Umbilical cord (tissue), 2 donors: Measurements from ENCODE around the gene CTIF. TPM values are rescaled to one million over a fixed set of nuclear protein-coding genes. Genes with fewer than 3 reads are reported as not detected.

Source experiments
- DNase-seq: peaks from one replicate; pipeline ENCODE4 v3.0.0-alpha.2; 2015; ENCODE audit warnings: low spot score
- total RNA-seq: library from RNA; depleted of rRNA; stranded (reverse); fragments of >200 nt; gene quantifications from one replicate; pipeline ENCODE4 v1.2.3, GENCODE V29; 2014; ENCODE audit warnings: low replicate concordance; ENCODE audit not compliant: insufficient read depth

The CTIF gene
- total RNA-seq, 1 donor from 2014 or later, result 39.7 TPM

- no peak for DNase-seq
Measured at GRCh38 chr18:48665654-48666053, 126.8 kb downstream of the CTIF start.

- DNase-seq, result no peak
Measured at GRCh38 chr18:48666613-48667012, 127.8 kb downstream of the CTIF start.

GRCh38 chr18:48667276-48668254, 128.7 kb downstream of the CTIF start:
- DNase-seq, result no peak

GRCh38 chr18:48668466-48669179, 129.8 kb downstream of the CTIF start:
- DNase-seq, result no peak

GRCh38 chr18:48669180-48669675, 130.4 kb downstream of the CTIF start:
- DNase-seq, result no peak

- DNase-seq, result no peak
Measured at GRCh38 chr18:48669991-48670750, 131.3 kb downstream of the CTIF start.

- DNase-seq, result no peak
Measured at GRCh38 chr18:48670751-48671560, 132.1 kb downstream of the CTIF start.

GRCh38 chr18:48671561-48671945, 132.7 kb downstream of the CTIF start:
- no peak for DNase-seq

GRCh38 chr18:48672671-48673340, 134.0 kb downstream of the CTIF start:
- DNase-seq, result no peak

GRCh38 chr18:48673456-48673852, 134.6 kb downstream of the CTIF start:
- DNase-seq, result no peak

- DNase-seq, result no peak
Measured at GRCh38 chr18:48673853-48674721, 135.3 kb downstream of the CTIF start.

GRCh38 chr18:48674758-48675351, 136.0 kb downstream of the CTIF start:
- DNase-seq, result no peak

- DNase-seq, result peak; percentile 86
Measured at GRCh38 chr18:48675352-48675761, 136.5 kb downstream of the CTIF start.

- no peak for DNase-seq
Measured at GRCh38 chr18:48675912-48676311, 137.1 kb downstream of the CTIF start.

GRCh38 chr18:48676346-48676745, 137.5 kb downstream of the CTIF start:
- DNase-seq, result no peak

GRCh38 chr18:48676756-48677368, 138.0 kb downstream of the CTIF start:
- peak; percentile 64 for DNase-seq

- no peak for DNase-seq
Measured at GRCh38 chr18:48678237-48679115, 139.6 kb downstream of the CTIF start.
